B cell (primary cell): ENCODE results near the gene IDI2. TPM values are rescaled to one million over a fixed set of nuclear protein-coding genes. Genes with fewer than 3 reads are reported as not detected.

ENCODE experiments used
- ATAC-seq: fragments of 200-7000 bp; cut with Tn5 transposase; one replicate; pipeline ENCODE4 v1.10.0; 2021; ENCODE audit warnings: low read depth, mild to moderate bottlenecking, moderate number of reproducible peaks, moderate library complexity
- CTCF ChIA-PET: fragments of 350-600 bp; sonication (Branson Sonifier 250); formaldehyde crosslinking; loops from one replicate; lab custom pipeline; 2021; ENCODE audit warnings: antibody characterized with exemption, inconsistent platforms; lab: Charles Lee
- POLR2A ChIA-PET: fragments of 350-600 bp; sonication (Branson Sonifier 250); formaldehyde crosslinking; loops from one replicate; lab custom pipeline; 2021; ENCODE audit warnings: antibody characterized with exemption; lab: Charles Lee
- DNase-seq: peaks from one replicate; pipeline ENCODE4 v3.0.0; 2013
- H2AFZ ChIP-seq: 2 replicates; pipeline ENCODE4 v1.6.1; 2012; ENCODE audit warnings: mild to moderate bottlenecking, low read depth, low read length; ENCODE audit not compliant: insufficient read depth, poor library complexity, severe bottlenecking
- H3K27ac ChIP-seq, 2 donors: 1 replicate in 1 of 2; 2 replicates in 1 of 2; pipeline ENCODE4 v1.5.1; 2012 to 2013; ENCODE audit warnings: low read length in 2 of 2, mild to moderate bottlenecking in 2 of 2, moderate library complexity in 1 of 2
- H3K27me3 ChIP-seq, 4 experiments: fragments of 200-600 bp in 1 of 4; sonication (generic) in 1 of 4; replicated peaks in 1 of 4; 1 replicate in 2 of 4; 2 replicates in 2 of 4; pipeline versions ENCODE4 v1.6.1 to v1.7.0; 2013 to 2016; ENCODE audit warnings: low read length in 3 of 4, mild to moderate bottlenecking in 2 of 4, mixed read lengths in 1 of 4, moderate library complexity in 1 of 4; ENCODE audit not compliant: insufficient read depth in 4 of 4, control insufficient read depth in 3 of 4; ENCODE audit errors: control extremely low read depth in 1 of 4
- H3K36me3 ChIP-seq, 2 experiments: replicated peaks in 1 of 2; 1 replicate in 1 of 2; 2 replicates in 1 of 2; pipeline versions ENCODE4 v1.6.1 to v1.7.1; 2013; ENCODE audit warnings: low read length in 1 of 2; ENCODE audit not compliant: insufficient read depth in 2 of 2, control insufficient read depth in 1 of 2; ENCODE audit errors: control extremely low read depth in 1 of 2, extremely low read depth in 1 of 2
- H3K4me1 ChIP-seq, 2 donors: fragments of 200-600 bp in 1 of 2; sonication (generic) in 1 of 2; 1 replicate in 1 of 2; 2 replicates in 1 of 2; pipeline versions ENCODE4 v1.5.1 to v1.6.1; 2013 to 2017; ENCODE audit warnings: low read length in 2 of 2; ENCODE audit not compliant: control insufficient read depth in 2 of 2, insufficient read depth in 2 of 2
- H3K4me2 ChIP-seq: replicated peaks from 2 replicates; pipeline ENCODE3; 2012; ENCODE audit warnings: mild to moderate bottlenecking, low read depth, low read length; ENCODE audit not compliant: poor library complexity, severe bottlenecking
- H3K4me3 ChIP-seq, 5 experiments: fragments of 200-600 bp in 1 of 5; sonication (generic) in 1 of 5; 1 replicate in 3 of 5; 2 replicates in 2 of 5; pipeline versions ENCODE4 v1.5.1 to v1.7.0; 2011 to 2016; ENCODE audit warnings: low read length in 4 of 5, mild to moderate bottlenecking in 4 of 5, low read depth in 2 of 5, control low read depth in 1 of 5, moderate library complexity in 1 of 5; ENCODE audit not compliant: insufficient read depth in 1 of 5; ENCODE audit errors: control extremely low read depth in 1 of 5, extremely low read depth in 1 of 5
- H3K79me2 ChIP-seq: fragments of 200-600 bp; sonication (generic); one replicate; pipeline ENCODE4 v1.6.0; 2016; ENCODE audit warnings: low read length; ENCODE audit not compliant: control insufficient read depth, insufficient read depth
- H3K9ac ChIP-seq: fragments of 200-600 bp; sonication (generic); 2 replicates; pipeline ENCODE4 v1.6.1; 2017; ENCODE audit warnings: mild to moderate bottlenecking, low read length, moderate library complexity
- H3K9me3 ChIP-seq, 3 donors: one replicate each; pipeline versions ENCODE4 v1.6.1 to v1.7.1; 2013; ENCODE audit warnings: low read length in 2 of 3; ENCODE audit not compliant: control insufficient read depth in 2 of 3, insufficient read depth in 1 of 3; ENCODE audit errors: control extremely low read depth in 1 of 3
- H4K20me1 ChIP-seq: 2 replicates; pipeline ENCODE4 v1.6.0; 2012; ENCODE audit warnings: mild to moderate bottlenecking, low read length; ENCODE audit not compliant: insufficient read depth, control insufficient read depth, poor library complexity, severe bottlenecking
- H3K27ac Mint-ChIP-seq: one replicate; pipeline ENCODE4 v1.8.0; 2021; ENCODE audit warnings: mixed read lengths
- H3K27me3 Mint-ChIP-seq: one replicate; pipeline ENCODE4 v1.8.0; 2021; ENCODE audit warnings: mixed read lengths
- H3K4me1 Mint-ChIP-seq: one replicate; pipeline ENCODE4 v1.8.0; 2021; ENCODE audit warnings: mixed read lengths
- H3K4me3 Mint-ChIP-seq: one replicate; pipeline ENCODE4 v1.8.0; 2021; ENCODE audit warnings: mixed read lengths
- H3K9me3 Mint-ChIP-seq: one replicate; pipeline ENCODE4 v1.8.0; 2022; ENCODE audit warnings: mixed read lengths; ENCODE audit not compliant: insufficient read depth
- CTCF ChIP-seq: fragments of 200-600 bp; IDR thresholded peaks from one replicate; pipeline ENCODE4 v1.8.0; 2022; ENCODE audit warnings: antibody characterized with exemption, mild to moderate bottlenecking
- EZH2 ChIP-seq: IDR thresholded peaks from 2 replicates; pipeline ENCODE4 v1.6.1; 2012; ENCODE audit warnings: borderline replicate concordance, low read depth, mild to moderate bottlenecking, moderate library complexity, low read length; ENCODE audit not compliant: insufficient read depth, poor library complexity, severe bottlenecking
- WGBS: methylation state at CpG from one replicate; pipeline ENCODE4 v1.1.5; 2013; ENCODE audit warnings: missing lambda C conversion rate; ENCODE audit not compliant: insufficient coverage; 5-methylcytosine and 5-hydroxymethylcytosine counted together
- intact Hi-C: fragments of 100-400 bp; cut with micrococcal nuclease; formaldehyde crosslinking; loops from one replicate; pipeline ENCODE4 v1.10.0; 2022
- polyA plus RNA-seq: library from polyadenylated mRNA; depleted of rRNA; stranded (reverse); fragments of >200 nt; gene quantifications from 2 replicates; pipeline ENCODE4 v1.2.3, GENCODE V29; 2012
- total RNA-seq, 2 donors: library from RNA; stranded (reverse); fragments of 120-200 nt in 1 of 2; gene quantifications; 1 replicate in 1 of 2; 2 replicates in 1 of 2; pipeline versions ENCODE4 v1.2.3 to v1.2.4, GENCODE V29; 2013 to 2022

The IDI2 gene
- total and polyA plus RNA-seq, 2 donors (not counting 1 experiment from before 2014, with no cell fraction given): not detected

GRCh38 chr10:1037098-1037497 lies 11.4 kb upstream of the IDI2 start:
- ChIA-PET POLR2A (no interaction called here), CTCF (no interaction called here)
- Histone ChIP-seq H3K27ac (no peak overlapping the region), H3K36me3 (peaks cover 3 to 40% of the 10 kb centered on the region in 2 experiments), H2AFZ (no peak overlapping the region), H3K79me2 (peaks cover 7% of the 10 kb centered on the region), H3K4me3 (no peak overlapping the region), H3K4me2 (no peak overlapping the region), H4K20me1 (no peaks in the 10 kb centered on the region), H3K9me3 (no peaks in the 10 kb centered on the region), H3K27me3 (no peaks in the 10 kb centered on the region), H3K4me1 (peaks cover 0 to 8% of the 10 kb centered on the region in 2 donors), H3K9ac (no peak overlapping the region)
- WGBS: 92% methylated on average over 10 of the region's 11 CpGs
- no peak for DNase-seq
- ATAC-seq: no peak
- TF ChIP-seq EZH2 (no peak), CTCF (no peak)
- H3K4me1 Mint-ChIP-seq: peaks cover 25% of the 10 kb centered on the region
- H3K4me3 Mint-ChIP-seq: no peak overlapping the region
- intact Hi-C loops: no loop called here
- peak overlapping the region; percentile 59 for H3K27ac Mint-ChIP-seq
- no peaks in the 10 kb centered on the region for H3K9me3 Mint-ChIP-seq
- no peaks in the 10 kb centered on the region for H3K27me3 Mint-ChIP-seq

- ChIA-PET POLR2A (no interaction called here), CTCF (no interaction called here)
- peak overlapping the region; percentile 41 for H3K4me3 Mint-ChIP-seq
- DNase-seq: peak; percentile 67
- no peak overlapping the region for H3K27ac ChIP-seq
- no peak for TF ChIP-seq EZH2
- no peak for TF ChIP-seq CTCF
- no peak overlapping the region for H3K9ac ChIP-seq
- H3K4me2 ChIP-seq: no peak overlapping the region
- peak overlapping the region; percentile 57 for H3K27ac Mint-ChIP-seq
- no peaks in the 10 kb centered on the region for H4K20me1 ChIP-seq
- peaks cover 5% of the 10 kb centered on the region for H3K79me2 ChIP-seq
- no peaks in the 10 kb centered on the region for H3K27me3 Mint-ChIP-seq
- no peaks in the 10 kb centered on the region for H3K27me3 ChIP-seq
- H3K4me3 ChIP-seq: no peak overlapping the region
- no peaks in the 10 kb centered on the region for H3K9me3 ChIP-seq
- no peaks in the 10 kb centered on the region for H3K9me3 Mint-ChIP-seq
- intact Hi-C loops: no loop called here
- no peak overlapping the region for H2AFZ ChIP-seq
- peaks cover 3 to 38% of the 10 kb centered on the region in 2 experiments for H3K36me3 ChIP-seq
- 81% methylated on average over 10 of the region's 14 CpGs for WGBS
- peak; percentile 85 for ATAC-seq
- H3K4me1 Mint-ChIP-seq: peaks cover 25% of the 10 kb centered on the region
- peaks cover 0 to 8% of the 10 kb centered on the region in 2 donors for H3K4me1 ChIP-seq
Observed at GRCh38 chr10:1036341-1036791, 10.7 kb upstream of the IDI2 start.
